GM21447 (cell line): ENCODE results near the gene AATK.
"Not testable (repeated sequence)": the region's sequence is repeated elsewhere in the genome, so short reads cannot be mapped to it uniquely, and the experiment has no call there.

Source experiments
- ATAC-seq: cut with Tn5 transposase; IDR thresholded peaks from one replicate; pipeline ENCODE4 v1.9.1; 2021; ENCODE audit not compliant: unreplicated experiment

The AATK gene

DNA sequence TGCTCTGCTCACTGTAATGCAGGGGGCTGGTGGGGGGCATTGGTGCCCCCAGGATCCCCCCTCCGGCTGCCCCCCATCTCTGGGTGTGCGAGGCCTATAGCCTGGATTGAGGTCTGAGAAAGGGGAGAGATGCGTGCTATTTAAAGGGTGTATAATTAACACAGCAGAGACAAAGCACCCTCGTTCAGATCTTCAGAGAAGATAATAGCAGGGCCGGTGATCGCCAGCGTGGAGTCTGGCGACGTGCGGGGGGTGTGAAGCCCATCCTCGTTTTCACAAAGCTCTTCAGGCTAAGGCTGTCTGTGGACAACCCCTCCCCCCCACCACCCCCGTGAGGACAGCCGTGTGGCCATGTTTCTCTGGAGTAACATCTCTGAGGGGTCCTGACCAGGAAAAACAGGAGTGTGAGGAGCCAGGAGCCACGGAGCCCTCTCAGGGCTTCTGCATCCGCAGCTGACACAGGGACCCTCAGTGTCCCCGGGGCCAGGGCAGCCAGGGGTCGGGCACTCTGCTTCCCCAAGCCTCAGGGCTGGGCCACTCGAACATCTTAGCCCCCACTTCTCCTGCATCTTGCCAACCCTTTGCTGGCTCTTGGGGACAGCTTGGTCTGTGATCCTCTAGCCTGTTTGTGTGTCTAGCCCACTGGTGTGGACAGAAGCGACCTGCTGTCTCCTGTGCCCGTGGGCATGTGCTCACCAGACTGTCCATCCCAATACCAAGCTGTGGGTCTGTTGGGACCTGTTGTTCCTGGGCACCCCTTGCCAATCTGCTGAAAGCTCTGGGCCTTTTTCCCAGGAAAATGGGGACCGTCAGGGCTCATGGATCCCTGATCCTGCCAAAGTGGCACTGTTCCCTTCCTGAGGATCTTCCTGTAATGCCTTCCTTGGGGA, 72.2 kb downstream of the AATK start:
- no peak for ATAC-seq

DNA sequence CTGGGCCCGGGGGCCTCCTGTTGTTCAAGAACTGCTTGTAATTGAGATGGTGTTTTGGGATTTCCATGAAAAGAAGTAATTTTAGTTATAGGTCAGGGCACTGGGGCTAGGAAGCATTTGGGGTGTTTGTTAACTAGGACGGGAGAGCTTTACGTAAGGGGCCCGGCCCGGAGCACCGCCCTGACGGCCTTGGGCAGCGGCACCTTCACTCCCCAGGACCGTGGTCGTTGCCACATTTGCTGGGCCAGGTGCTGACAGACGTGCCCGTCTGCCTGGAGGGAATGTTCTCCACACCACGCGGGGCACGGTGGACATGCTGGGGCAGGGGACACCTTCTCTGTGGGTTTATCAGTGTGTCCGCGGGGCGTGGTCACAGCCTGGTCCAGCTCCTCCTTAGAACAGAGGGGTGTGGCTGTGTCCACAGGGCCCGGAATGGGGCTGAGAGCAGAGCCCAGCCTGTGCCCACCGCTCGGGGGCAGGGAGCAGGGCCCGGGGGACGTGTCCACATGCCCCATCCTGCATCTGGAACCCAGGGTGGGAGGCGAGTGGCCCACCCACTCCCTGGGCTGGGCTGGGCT, 73.4 kb downstream of the AATK start:
- ATAC-seq: no peak

DNA sequence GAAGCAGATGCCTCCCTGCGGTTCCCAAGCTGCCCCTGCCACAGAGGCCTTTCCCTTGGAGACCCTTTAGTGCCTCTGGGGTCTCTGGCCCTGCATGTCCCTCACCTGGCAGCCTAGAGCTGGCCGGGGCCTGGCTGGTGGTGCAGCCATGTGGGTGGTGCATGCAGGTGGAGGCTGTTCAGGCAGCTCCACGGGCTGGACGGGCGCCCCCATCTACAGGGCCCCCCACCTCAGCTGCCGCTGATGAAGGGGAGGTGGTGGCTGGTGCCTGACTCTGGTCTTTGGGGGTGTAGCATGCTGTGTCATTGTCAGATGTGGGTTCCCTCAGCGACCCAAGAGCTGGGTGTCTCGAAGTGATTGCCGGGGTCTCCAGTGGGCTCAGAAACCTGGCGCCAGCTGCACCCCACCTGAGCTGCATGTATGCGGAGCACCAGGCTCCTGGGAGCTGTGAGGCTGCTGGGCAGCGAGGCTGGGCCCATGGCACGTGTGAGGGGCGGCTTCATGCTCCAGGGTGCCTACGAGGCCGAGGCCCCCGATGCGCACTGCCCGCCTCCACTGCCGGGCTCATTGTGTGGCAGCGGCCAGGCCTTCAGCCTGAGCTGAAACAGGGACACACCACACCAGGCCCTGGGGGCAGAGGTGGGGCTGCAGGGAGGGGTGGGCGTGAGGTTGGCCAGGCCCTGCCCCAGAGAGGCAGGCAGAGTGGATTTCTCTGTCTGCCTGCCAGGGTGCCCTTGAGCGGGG, 74.1 kb downstream of the AATK start:
- ATAC-seq: no peak

- no peak for ATAC-seq
Measured at GRCh38 chr17:81091154-81091553, 74.9 kb downstream of the AATK start.

DNA sequence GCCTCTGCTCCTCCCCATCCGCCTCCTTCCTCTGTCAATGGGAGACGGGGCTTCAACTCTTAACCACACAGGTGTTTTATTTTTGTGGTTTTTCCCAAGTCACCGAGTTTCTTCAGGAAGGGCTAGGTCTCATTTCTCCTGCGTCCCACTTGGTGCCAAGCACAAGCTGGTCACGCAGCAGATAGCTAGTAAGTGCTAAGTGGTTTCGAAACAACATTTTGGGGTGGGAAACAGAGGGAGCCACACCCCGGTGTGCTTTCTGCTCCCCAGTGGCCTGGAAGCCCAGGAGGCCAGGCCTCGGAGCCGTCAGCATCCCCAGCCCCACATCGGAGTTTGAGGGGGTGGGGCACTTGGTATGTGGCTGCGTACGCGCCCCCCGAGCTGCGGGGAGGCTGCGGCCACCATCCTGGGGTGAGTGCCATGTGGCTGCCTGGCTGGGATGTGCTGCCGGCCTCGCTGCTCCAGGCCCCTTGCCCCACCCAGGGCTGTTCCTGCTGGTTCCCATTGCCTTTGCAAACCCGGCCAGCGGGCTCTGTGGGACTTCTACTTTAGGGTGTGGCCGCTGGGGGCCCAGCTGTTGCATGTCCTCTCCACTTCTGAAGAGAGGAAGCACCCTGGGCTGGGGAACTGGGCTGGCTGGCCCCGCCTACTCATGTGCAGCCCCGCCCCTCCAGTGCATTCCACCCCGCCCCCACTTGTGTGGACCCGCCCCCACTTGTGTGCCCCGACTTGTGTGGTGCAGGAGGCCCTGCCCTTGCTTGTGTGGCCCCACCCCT, 75.5 kb downstream of the AATK start:
- no peak for ATAC-seq

DNA sequence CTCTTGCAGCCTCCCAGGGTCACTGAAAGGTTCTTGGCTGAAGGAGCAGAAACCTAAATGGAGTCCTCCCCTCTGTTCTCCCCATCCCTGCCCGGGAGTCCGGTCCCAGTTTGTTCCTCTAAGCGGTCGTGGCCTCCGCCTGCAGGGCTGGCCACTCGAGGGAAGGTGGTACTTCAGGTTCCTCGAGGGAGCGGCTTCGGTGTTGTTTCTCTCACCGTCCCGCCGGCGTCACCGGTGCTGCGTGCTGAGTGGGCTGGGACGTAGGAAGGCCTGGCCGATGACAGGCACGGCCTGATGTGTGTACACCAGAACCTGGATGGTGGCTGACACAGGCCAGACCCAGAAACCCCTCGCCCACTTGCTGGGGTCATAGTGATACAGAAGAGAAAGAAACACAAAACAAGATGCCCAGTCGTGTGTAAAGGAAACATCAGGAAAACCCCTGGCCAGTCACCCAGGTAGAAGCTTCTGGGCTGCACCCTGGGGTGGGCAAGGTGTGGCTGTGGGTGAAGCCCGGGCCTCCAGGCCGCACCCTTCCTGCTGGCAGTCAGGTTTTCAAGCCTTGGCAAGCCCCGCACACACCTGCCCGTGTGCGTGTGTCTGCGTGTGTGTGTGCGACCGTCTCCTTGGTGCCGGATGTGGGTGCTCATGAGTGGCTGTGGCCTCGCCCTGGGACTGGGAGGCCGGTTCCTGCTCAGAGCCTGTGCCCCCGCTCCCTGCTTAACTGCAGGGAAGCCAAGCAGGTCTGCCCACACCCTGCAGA, 79.1 kb downstream of the AATK start:
- no peak for ATAC-seq

GRCh38 chr17:81085420-81085911, 80.6 kb downstream of the AATK start:
- no peak for ATAC-seq

DNA sequence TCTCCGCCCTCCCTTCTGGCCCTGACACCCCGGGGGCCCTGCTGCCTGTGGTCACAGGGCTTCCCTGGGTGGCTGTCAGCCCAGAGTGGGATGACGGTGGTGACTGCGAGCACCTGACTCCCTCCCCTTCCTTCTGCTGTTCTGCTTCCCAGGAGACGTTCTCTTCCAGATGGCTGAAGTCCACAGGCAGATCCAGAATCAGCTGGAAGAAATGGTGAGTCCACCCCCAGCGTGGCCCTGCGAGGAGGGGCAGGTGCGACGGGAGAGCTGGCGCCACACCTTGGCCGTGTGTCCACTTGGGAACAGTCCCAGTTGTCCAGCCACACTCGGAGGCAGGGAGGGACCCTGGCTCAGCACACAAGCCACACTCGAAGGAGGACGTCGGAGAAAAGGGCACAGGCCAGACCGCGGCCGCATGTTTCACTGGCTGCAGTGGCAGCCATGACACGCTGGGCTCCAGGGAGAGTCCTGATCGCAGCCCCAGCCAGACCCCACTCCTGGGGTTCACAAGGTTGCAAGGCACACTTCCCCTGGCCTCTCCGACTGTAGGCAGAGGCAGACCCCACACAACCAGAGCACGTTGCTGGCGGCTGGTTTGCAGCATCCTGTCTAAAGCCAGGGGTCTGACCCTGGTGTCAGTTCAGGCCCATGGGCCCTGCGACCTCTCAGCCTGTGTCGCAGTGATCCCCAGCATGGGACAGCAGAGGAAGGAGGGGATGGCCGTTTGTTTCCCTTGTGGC, 81.2 kb downstream of the AATK start:
- ATAC-seq: no peak

- no peak for ATAC-seq
Measured at GRCh38 chr17:81083125-81083765, 82.8 kb downstream of the AATK start.

- ATAC-seq: no peak
Measured at GRCh38 chr17:81082177-81083073, 83.6 kb downstream of the AATK start.

DNA sequence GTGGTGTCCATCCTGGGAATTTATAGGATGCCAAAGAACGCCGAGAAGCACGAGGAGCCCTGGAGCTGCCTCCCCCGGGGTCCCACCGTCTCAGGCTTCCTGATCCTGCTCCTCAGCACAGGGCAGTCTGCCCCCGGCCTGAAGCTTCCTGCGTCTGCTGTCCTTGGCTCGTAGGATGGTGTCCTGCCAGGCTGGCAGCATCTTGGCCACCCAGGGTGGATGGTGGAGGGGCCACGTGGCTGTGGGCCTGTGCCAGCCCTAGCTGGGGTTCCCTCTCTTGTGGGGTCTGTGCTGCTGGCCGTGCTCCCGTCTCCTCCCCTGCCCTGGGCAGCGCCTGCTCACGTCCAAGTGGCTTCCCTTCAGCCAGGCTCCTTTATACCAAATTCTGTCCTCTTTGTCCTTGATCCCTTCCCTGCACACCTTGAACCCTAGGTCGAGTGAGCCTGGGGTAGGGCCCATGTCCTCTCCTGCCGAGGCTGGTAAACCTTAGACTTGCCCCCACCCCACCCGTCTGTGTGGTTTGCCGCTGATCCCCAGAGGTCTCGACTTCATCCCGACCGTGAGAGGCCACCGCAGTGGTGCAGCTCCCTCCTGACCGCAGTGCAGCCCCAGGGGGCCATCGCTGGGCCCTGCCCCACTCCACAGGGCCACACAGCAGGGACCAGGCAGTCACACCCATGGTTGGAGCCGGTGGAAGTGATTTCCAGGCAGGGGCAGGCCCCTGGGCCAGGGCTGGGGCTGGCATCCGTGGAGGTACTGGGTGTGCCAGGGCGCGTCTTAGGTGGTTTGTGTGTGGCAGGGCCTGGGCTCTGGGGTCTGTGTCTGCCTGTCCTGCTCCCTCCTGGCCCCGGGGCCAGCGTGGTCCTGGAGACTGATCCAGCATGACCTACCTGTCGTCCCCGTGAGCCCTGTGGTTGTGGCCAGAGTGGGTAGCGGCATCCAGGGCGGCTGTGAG, 84.5 kb downstream of the AATK start:
- no peak for ATAC-seq

DNA sequence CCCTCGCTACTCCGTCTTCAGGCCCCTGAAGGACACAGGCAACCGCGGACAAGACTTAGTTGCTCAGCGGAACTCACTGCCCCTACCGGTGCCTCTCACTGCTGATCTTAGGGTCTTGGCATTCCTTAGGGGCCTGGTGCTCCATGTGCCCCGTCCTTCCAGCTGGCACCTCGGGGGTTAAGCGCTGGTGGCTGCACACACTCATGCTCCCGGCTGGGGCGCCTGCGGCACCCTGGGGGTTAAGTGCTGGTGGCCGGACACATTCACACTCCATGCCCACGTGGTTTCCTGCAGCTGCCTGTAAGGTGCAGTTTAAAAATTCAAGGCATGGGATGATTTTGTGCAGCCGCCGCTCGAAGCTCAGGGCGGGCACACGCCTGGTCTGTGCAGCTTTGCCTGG, 86.0 kb downstream of the AATK start:
- ATAC-seq: no peak

DNA sequence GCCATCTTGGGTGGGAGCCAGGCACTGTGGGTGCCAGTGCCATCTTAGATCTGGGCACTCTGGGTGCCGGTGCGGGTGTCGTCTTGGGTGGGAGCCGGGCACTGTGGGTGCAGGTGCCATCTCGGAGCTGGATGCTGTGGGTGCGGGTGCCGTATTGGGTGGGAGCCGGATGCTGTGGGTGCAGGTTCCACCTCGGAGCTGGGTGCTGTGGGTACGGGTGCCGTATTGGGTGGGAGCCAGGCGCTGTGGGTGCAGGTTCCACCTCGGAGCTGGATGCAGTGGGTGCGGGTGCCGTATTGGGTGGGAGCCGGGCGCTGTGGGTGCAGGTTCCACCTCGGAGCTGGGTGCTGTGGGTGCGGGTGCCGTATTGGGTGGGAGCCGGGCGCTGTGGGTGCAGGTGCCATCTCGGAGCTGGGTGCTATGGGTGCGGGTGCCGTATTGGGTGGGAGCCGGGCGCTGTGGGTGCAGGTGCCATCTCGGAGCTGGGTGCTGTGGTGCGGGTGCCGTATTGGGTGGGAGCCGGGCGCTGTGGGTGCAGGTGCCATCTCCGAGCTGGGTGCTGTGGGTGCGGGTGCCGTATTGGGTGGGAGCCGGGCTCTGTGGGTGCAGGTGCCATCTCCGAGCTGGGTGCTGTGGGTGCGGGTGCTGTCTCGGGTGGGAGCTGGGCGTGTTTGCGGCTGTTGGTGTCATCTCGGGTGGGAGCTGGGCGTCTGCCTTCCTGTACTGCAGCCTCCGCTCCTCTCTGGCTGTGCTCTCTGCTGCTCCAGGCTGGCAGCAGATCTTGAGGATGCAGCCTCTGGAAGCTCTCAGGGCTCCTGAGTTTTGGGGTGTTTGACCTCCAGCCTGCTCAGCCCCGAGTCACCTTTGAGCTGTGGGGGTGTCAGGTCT, 87.8 kb downstream of the AATK start:
- not testable (repeated sequence) for ATAC-seq

GRCh38 chr17:81076141-81076679, 89.8 kb downstream of the AATK start:
- no peak for ATAC-seq

- ATAC-seq: no peak
Measured at GRCh38 chr17:81075307-81075706, 90.7 kb downstream of the AATK start.

DNA sequence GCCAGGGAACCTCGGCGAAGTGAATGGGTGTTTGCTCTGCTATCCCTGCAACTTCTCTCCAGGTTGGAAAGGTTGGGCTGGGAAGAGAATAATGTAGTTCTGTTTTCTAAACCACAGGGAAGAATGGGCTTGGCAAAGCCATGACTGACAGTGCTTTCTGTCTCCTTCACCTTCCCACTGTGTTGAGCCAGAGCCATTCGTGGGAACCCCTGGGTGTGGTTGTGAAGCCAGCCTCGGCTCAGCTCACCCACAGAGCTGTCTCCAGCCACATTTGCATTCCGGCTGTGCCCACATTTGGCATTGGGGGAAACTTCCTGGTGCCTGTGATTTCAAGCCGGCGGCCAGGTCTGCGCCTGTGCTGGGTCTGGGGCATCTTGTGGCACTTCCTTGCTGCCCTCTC, 91.1 kb downstream of the AATK start:
- no peak for ATAC-seq
